GM12872 (cell line): ENCODE results near the gene CLDN6.

Experiments used
- TF ChIP-seq, protein P1 (sequence below): IDR thresholded peaks from 3 replicates; pipeline ENCODE4 v1.5.1; 2011; ENCODE audit warnings: low read depth, mild to moderate bottlenecking, low read length, moderate library complexity; ENCODE audit not compliant: insufficient read depth

The CLDN6 gene

GRCh38 chr16:3027489-3027795 lies 9.5 kb upstream of the CLDN6 start:
- TF ChIP-seq, protein P1, sequence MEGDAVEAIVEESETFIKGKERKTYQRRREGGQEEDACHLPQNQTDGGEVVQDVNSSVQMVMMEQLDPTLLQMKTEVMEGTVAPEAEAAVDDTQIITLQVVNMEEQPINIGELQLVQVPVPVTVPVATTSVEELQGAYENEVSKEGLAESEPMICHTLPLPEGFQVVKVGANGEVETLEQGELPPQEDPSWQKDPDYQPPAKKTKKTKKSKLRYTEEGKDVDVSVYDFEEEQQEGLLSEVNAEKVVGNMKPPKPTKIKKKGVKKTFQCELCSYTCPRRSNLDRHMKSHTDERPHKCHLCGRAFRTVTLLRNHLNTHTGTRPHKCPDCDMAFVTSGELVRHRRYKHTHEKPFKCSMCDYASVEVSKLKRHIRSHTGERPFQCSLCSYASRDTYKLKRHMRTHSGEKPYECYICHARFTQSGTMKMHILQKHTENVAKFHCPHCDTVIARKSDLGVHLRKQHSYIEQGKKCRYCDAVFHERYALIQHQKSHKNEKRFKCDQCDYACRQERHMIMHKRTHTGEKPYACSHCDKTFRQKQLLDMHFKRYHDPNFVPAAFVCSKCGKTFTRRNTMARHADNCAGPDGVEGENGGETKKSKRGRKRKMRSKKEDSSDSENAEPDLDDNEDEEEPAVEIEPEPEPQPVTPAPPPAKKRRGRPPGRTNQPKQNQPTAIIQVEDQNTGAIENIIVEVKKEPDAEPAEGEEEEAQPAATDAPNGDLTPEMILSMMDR = no peak

DNA sequence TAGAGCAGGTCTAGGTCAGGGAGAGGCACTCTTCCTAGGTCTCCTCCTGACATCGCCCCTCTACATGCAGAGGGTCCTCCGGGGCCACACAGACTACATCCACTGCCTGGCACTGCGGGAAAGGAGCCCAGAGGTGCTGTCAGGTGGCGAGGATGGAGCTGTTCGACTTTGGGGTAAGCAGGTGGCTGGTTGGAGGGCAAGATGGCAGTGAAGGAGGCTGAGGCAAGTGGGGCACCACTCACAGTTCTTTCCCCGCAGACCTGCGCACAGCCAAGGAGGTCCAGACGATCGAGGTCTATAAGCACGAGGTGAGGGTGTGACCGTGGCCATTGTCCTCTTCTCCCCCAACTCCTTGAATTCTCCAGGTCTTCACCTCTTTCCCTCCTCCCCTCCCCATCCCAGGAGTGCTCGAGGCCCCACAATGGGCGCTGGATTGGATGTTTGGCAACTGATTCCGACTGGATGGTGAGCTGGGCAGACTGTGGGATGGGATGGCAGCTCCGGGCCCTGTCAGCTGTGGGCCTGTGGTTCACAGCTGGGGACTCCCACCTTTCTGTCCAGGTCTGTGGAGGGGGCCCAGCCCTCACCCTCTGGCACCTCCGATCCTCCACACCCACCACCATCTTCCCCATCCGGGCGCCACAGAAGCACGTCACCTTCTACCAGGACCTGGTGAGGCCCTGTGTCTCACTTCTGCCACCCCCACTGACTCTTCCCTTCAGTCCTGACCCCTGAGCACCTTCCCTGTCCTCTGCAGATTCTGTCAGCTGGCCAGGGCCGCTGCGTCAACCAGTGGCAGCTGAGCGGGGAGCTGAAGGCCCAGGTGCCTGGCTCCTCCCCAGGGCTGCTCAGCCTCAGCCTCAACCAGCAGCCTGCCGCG lies 8.9 kb upstream of the CLDN6 start:
- TF ChIP-seq, protein P1 = no peak

GRCh38 chr16:3026003-3026378 lies 8.0 kb upstream of the CLDN6 start:
- TF ChIP-seq, protein P1 = no peak

DNA sequence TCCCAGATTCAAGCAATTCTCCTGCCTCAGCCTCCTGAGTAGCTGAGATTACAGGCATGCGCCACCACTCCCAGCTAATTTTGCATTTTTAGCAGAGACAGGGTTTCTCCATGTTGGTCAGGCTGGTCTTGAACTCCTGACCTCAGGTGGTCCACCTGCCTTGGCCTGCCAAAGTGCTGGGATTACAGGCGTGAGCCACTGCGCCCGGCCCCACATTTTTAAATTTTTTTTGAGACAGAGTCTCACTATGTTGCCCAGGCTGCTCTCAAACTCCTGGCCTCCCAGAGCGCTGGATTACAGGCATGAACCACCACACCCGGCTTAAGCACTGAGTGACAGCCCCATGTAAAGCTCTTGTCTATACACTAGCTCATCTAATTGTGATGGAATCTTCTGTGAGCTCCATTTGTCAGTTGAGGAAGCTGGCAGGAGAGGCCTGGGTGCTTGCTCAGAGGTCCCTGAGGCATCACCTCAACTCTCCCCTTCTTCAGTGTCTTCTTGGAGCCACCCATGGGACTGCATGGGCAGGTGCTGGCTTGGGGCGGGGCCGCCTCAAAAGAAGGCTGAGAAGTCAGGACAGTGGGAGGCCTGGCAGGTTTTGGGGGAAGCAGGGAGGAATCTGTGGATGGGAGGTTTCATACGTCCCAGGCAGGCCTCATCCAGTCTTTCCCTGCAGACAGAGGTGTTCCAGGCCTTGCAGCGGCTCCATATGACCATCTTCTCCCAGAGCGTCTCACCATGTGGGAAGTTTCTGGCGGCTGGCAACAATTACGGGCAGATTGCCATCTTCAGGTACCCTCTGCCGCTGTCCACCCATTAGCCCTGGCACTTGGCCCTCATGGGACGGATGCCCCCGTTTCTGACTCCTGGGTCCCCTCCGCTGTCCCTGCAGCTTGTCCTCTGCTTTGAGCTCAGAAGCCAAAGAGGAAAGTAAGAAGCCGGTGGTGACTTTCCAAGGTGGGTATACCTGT lies 7.3 kb upstream of the CLDN6 start:
- TF ChIP-seq, protein P1 = no peak

GRCh38 chr16:3023669-3024478 lies 5.9 kb upstream of the CLDN6 start, which contains the start of the genes HCFC1R1 and THOC6:
Gene HCFC1R1, minus strand, starts transcription at chr16:3023942. Its CDS starts 1 bp downstream, at chr16:3023941.
Gene THOC6, plus strand, starts transcription at chr16:3024035. Its CDS starts 292 bp downstream, at chr16:3024327.
- TF ChIP-seq, protein P1 = no peak

GRCh38 chr16:3023415-3023668 lies 5.4 kb upstream of the CLDN6 start:
- TF ChIP-seq, protein P1 = no peak
